NCI-H345 treated with DMSO at 0.1 percent for 48 hours (cell line): ENCODE data around the gene LTF.
"Not testable (repeated sequence)": the region's sequence is repeated elsewhere in the genome, so short reads cannot be mapped to it uniquely, and the experiment has no call there.

Experiments used
- DNase-seq: peaks from one replicate; lab custom pipeline; 2025; ENCODE audit not compliant: unreplicated experiment; lab: John Stamatoyannopoulos, UW

The LTF gene

DNA sequence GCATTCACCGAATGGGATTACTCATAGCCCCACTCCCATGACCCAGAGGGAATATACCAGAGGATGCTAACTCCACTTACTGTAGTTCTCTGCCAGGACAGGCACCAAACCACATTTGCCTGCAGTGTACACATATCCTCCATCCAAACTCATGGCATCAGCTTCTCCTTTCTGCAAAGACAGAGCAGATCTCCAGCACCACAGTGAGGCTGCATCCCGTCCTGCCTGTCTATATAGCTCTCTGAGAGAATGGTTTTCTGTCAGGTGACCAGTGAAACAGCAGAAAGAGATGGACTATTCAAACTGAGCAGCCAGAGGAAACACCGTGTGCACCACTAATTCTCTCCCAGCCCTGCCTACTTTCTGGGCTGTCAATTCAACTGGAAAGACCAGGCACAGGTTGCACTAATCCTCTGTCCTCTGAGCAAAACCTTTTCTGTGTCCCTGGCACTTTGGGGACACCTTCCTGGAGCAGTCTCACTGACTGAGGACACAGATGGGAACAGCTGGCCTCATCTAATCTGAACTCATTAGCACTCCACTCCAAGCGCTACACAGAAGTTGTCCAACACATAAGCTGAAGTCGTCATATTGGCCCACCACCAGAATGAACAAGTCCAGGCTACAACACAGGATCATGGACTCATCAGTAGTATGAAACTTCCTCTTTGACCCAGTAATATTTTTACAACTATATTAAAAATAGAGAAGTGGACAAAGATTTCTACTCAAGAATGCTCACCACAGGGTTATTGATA lies 17.3 kb downstream of the LTF start:
- DNase-seq: no peak

DNA sequence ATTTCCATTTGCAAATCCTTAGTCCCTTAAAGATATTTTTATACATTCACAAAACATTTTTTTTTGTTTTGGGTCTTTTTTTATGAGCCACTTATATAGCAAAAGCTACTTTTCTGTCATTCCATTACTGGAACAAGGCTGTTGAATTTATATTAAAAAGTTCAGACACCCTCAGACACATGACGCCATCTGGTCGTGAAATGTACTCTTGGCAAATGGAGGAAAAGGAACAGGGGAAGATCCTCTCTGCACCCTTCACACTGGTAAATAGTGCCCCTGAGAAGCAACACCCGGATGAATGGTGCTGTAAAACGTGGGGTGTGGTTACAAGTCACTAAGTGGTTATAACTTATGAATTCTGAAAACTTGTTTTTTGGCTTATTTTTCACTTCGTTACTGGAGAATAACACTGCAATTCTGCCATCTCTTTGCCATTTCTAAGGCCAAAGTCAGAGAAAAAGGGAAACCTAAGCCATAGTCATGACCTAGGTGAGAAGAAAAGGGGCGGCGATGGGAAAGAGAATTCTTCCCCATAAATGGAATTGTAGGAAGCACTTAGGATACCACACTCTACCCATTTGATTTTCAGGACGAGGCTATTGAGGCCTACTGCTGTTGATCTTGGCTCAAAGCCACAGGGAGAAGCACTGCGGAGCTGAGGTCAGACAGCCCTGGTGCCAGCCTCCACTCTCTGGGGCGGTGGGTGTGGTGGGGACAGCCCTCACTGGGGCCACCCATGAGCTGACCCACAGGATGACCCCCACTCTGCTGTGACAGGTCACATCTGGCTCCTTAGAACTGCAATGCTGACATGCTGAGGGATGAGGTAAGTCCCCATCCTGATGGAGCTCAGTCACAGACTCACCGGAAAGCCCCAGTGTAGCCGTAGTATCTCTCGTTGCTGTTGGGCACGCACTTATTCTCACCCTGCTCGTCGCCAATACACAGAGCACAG lies 21.9 kb downstream of the LTF start:
- no peak for DNase-seq

DNA sequence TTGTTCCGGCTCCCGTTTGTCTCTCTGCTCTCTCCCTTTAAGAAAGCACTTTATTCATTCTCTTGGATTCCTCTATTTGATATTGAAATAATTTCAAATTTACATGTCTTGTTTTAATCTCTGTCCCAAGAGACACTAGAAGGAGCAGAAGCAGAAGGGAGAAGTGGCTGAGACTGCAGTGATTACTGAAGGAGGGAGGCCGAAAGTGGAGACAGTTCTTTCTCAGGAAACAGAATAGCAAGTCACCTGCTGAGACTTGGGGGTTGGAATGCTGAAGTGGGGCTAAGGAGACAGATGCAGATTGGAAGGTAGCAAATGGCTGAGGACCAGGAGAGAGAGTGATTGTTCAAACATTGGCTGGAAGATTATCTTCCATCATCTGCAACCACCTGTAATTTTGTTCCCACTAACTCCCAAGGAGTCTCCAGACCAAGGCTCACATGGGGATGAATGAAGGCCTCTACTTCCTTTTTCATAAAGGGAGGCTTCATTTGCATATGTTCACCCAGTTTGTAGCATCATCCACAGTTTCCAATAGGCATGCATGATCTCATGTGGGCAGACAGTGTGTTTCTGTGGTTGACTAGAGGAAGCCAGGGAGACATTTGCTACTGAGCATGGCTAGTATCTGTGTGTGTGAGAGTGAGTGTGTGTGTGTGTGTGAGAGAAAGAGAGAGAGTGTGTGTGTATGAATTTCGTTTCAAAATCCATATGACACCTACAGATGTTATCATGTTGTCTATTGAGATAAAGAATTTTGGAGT lies 24.0 kb downstream of the LTF start:
- DNase-seq: no peak

DNA sequence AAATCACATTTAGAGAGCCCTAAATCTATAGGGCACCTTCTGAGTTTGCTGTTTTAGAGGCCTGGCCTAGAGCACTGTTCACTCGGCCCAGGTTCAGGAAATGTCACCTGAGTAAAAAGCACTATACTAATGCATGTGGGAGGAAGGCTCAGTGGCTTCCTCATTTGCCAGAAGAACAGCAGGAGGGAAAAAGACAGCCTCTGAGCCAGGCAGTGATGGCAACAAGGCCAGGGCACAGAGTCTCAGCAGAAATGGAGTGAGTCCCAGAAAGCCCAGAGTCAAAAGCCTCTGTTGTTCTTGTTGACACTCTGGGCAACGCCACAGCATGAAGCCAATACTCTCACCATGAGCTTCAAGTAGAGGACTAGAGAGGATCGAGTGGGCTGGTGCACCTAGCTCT lies 25.9 kb downstream of the LTF start:
- DNase-seq: no peak

DNA sequence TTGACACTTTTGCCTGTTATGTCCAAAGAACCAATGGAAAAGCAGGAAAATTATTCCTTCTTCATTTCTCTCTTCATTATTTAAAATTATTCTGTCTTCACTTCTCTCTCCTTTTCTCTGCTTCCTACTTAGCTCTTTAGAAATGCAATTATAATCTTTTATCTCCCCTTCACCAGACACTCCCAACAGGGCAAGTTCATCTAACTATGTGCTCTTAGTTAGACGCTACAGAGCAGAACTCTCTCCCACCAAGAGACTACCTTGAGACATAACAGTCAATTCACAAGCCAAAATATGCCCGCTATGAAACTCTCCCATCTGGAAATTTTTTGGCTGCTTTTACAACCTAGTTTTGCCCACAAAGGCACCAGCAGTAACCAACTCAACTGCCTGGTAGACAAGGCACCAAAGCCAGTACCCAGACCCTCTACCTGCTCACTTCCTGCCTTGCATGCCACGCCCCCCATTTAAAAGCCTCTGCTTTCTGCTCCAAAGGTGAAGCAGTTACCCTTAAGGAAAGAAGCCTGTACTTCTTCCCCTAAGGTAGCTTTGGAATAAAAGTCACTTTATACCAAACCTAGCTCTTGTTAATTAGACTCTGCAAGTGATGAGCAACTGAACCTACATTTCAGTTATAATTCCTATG lies 29.5 kb downstream of the LTF start:
- DNase-seq: no peak

DNA sequence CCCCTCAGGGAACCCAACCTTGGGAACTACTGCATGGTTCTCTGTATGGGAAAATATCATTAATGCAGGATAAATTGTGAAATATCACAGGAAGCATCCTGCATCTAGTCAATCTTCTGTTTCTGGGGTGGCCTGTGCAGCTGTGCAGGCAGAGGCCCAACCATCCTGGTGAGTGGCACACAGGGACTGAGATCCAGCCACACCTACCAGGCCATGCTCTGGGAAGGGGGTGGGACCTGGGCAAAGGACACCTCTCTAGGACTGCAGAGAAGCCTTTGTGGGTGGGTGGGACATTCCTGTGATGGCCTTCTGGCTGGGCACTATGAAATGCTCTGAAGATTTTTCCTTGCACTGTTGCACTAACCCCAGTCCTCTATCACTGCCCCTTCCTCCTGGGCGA lies 30.9 kb downstream of the LTF start:
- no peak for DNase-seq

DNA sequence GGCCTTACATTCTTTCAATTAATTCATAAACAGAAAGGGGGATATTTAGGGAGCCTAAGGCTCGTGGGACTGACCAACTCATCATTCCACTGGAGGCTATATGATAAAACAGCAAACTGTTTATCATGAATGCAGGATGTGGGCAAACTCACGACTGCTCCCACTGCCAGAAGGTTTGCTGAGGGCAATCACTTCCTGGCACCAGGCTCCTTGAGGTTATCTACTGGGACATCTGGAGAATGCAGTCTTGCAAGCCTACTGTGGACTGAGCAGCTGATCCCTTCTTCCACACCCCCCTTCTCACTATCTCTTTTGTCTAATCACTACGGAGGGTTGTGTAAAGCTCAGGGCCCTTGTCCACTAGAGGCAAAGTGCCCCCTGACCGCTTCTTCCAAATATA lies 31.6 kb downstream of the LTF start:
- DNase-seq: not testable (repeated sequence)

DNA sequence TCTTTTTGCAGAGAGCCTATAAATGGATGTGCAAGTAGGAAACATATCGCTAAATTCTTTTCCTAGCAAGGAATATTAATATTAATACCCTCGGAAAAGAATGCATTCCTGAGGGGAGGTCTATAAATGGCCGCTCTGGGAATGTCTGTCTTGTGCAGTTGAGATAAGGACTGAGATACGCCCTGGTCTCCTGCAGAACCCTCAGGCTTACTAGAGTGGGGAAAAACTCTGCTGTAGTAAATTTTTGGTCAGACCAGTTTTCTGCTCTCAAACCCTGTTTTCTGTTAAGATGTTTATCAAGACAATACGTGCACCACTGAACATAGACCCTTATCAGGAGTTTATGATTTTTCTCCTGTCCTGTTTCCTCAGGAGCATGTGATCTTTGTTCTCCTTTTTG lies 32.8 kb downstream of the LTF start:
- DNase-seq: not testable (repeated sequence)

DNA sequence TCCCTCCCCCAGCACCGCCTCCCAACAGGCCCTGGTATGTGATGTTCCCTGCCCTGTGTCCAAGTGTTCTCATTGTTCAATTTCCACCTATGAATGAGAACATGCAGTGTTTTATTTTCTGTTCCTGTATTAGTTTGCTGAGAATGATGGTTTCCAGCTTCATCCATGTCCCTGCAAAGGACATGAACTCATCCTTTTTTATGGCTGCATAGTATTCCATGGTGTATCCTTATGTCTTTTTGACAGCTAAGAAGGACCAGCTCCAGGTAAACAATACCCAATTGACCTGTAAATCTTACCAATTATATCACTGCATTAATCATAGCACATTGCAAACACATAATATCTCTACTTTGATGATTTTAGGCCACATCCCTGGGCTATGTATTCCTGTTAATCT lies 33.8 kb downstream of the LTF start:
- not testable (repeated sequence) for DNase-seq

DNA sequence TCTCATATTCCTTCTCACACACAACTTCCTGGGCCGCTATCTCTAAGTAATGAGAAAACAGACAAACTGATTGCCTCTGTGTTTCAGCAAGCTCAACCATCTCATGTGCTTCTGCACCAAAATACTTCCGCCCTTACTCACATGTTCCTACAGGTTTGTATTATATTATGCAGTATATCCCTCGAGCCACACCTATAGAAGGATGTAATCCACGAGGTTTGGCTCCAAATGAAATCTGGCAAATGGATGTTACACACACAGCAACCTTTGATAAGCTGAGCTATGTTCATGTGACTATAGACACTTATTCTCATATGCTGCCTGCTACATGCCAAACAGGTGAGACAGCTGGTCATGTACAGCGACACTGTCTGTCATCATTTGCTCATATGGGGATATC lies 35.0 kb downstream of the LTF start:
- no peak for DNase-seq

DNA sequence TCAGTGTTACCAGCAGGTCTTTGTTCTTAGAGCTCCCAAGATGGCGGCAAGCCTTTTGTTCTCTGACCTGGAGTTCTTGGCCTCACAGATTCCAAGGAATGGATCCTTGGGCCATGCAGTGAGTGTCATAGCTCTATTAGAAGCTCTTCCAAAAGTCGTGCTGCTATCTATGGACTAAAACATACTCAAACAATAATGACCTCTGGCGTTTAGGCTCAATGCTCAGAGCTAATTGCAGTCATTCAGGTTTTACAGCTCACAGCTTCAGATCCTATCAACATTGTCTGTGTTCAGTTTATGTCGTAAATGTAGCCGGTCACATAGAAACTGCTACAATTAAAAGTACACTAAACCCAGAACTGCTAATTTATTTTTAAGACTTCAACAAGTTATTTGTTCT lies 35.5 kb downstream of the LTF start:
- DNase-seq: no peak

DNA sequence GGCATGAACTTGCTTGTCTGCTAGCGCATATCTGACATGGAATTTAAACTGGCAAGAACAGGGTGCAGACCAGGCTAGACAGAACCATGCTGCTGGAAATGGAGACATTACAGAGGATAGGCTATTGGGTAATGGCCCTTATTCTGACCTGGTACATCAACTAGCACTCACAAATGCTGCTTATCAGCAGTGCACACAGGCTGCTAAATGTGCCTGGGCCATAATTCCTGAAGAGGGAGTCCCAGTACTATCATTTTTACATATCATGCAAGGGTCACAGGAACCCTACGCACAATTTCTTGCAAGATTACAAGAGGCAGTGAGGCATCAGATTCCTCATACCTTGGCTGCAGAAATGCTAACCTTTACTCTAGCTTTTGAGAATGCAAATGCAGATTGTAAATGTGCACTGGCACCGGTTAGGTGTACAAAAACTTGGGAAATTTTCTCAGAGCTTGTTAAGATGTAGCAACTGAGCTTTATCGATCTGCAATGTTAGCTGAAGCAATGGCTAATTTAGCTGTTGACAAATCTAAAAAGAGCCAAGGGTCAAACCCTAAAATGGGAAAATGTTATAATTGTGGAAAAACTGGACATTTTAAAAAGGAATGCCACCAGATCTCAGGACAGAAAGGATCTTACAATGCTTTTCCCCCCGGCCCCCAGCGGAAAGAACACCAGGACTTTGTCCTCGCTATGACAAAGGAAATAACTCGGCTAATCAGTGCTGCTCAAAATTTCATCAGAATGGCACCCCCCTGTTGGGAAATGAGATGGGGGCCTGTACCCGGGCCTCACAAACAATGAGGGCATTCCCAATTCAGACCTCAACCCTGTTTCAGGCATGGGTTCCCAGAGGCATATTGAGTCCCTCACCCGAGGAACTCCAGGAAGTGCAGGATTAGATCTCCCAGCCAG lies 36.5 kb downstream of the LTF start:
- no peak for DNase-seq

DNA sequence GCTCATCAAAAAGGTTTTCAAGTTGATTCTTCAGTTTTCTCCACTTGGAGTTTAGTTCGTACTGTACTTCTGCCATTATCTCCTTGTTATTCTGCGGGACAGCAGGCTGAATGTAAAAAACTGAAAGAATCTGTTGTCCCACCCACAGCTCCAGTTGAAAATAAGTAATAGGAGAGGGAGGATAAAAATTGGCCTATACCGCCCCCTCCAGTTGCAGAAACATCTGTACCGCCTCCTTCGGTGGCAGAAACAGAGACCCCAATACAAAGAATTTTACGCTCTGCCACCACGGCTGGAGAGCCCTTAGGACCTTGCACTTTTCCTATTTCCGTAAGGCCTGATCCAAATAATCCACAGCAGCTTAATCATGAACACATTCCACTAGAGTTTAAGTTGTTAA lies 37.3 kb downstream of the LTF start:
- not testable (repeated sequence) for DNase-seq

DNA sequence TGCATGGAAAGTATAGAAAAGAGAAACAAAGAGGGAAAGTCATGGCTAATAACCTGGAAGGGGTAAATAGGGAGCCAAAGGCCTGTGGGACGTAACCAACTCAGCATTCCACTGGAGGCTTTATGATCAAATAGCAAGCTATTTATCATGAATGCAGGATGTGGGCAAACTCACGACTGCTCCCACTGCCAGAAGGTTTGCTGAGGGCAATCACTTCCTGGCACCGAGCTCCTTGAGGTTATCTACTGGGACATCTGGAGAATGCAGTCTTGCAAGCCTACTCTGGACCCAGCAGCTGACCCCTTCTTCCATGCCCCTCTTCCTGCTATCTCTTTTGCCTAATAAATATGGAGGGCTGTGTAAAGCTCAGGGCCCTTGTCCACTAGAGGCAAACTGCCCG lies 38.2 kb downstream of the LTF start:
- DNase-seq: not testable (repeated sequence)

DNA sequence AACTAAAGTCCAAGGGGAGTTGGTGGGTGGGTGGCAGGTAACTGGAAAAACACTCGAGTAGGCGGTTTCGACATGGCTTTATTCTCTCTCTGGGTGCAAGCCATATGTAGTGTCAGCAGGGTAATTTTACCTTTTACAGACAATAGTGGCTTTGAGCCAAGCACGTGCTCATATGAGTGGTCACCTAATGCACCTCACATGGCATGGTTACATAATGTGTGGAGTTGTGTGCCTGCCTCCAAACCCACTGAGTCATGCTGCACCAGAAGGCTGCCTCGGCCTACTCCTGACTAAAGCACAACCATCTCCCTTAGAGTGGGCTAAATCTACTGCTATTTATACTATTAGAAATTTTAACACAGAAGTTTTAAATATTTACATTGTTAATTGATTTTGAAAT lies 41.1 kb downstream of the LTF start:
- no peak for DNase-seq

DNA sequence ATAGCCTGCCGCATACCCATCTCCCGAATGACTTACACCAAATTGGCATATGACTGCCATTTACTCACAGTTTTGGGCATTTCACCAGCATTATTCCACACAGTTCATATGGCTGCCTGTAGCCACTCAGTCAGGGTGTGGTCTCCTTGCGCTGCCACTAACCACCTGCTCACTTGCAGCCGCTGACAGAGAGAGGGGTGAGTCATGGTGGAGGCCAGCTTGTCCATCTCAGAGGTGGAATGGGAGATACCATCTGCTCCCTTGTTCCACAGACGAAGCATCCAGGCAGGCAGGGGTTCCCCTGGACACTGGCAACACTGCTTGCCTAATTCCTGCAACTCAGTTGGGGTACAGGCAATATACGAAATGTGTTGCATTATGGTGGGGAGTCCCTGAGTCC lies 42.1 kb downstream of the LTF start:
- DNase-seq: no peak

DNA sequence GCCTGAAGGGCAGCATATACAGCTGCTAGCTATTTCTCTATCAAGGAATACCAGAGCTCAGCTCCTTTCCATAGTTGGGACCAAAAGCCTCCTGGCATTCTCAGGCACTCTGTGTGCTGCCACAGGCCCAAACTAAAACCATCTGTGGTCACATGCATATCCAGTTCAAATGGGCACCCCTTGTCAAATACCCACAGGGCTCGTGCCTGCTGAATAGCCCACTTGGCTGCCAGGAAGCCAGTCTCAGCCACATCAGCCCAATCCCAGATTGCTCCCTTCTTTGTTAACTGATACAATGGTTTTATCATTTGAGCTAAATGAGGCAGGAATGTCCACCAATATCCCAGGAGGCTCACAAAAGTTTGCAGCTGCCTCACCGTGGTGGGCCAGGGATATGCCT lies 43.8 kb downstream of the LTF start:
- DNase-seq: no peak

DNA sequence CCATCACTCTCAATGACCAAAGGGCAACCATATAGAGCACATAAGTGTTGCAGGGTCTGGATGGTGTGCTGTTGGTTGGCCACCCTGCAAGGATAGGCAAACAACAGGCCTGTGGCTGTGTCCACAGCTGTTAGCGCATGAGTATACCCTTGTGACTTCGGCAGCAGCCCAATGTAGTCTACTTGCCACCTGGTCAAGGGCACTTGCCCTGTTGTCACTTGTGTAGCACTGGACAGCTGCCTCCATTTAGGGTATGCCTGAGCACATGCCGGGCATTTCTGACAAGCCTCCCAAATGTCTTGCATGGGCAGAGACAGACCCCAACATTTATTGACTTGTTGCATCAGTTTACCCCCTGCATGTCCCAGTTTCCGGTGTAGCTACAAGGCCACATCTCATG lies 44.9 kb downstream of the LTF start:
- no peak for DNase-seq

DNA sequence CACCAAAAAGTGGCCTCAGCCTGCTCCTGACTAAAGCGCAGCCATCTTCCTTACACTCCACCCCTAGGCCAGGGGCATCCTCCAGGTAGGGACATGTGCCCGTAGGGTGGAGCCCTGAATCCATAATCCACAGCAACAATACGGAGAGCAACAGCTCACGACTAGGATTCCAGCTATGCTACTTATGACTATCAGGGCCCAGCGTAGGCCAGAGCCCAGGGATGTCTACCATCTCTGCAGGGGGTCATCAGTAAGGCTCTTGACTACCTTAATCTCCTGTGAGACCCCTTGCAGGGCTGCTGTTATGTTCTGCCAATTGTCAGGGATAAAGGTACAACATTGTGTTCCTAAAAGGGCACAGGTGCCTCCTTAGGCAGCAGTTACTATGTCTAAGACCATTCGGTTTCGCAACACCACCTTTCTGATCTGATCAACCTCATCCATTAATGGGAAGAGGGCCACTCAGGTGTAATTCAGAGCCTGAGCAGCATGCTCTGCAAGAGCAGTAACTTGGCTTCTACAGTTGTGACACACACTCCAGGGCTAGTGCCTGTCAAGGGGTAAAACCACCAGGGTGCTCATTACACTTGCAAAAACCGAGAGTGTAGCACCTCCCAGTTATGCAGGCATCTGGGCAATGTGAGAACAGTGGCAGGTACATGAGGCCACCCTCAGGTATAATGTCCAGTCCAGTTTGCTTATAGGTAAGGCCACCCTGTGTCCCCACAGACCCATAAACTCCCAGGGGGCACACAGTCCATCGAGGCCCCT lies 46.7 kb downstream of the LTF start:
- DNase-seq: no peak
